Esophagus muscularis mucosa (tissue), 2 donors: Measurements from ENCODE around the gene CDC42EP1.

Experiments
- EP300 ChIP-seq: sonication (generic); formaldehyde crosslinking; IDR thresholded peaks from one replicate; pipeline ENCODE4 v1.6.1; 2017; ENCODE audit warnings: antibody characterized with exemption
- POLR2A ChIP-seq: fragments of 450-650 bp; IDR thresholded peaks from one replicate; pipeline ENCODE4 v1.6.1; 2017; ENCODE audit warnings: antibody characterized with exemption, moderate library complexity, mild to moderate bottlenecking, low read depth

DNA sequence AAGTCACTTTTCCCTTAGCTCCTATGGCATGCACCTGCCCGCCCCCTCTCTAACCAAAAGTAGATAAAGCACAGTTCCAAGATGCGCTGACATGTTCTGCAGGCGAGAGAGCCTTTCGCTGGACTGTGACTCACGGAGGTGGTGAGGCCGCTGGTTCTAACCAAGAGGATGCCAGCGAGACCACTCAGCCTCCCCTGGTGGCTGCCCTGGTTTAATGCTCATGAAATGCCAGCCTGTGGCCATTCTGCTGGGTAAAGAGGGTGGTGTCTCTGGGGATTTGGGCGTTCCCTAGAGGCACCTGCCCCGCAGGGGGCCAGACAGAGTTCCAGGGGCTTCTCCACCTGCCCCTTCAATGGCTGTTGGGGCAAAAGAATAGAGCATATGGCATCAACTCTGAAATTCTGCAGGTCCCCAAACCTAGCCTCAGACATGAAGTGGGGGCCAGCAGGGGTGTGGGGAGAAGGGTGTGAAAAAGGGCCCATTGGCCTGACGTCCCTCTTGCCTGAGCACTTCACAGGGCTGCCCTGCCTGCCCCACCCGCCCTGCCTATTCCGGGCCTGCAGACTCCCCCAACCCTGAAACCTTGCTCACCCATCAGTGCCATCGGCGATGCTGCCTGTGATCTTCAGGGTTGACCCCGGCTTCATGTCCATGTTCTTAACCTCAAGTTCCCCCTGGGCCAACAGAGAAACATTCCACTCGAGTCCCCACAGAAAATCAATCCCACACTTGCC lies 11.1 kb downstream of the CDC42EP1 start:
- no peak for TF ChIP-seq POLR2A
- TF ChIP-seq EP300 = no peak
